Stimulated activated CD8-positive, alpha-beta memory T cell treated with anti-CD3 and anti-CD28 coated beads, Interleukin-4, amount 100 ng/mL, for 24 hours (primary cell): ENCODE results near the gene POLR2M.

Experiments used
- DNase-seq: peaks from one replicate; pipeline ENCODE4 v3.0.0-alpha.2; 2020; ENCODE audit warnings: low read depth

The POLR2M gene

GRCh38 chr15:57741089-57741488, 34.6 kb downstream of the POLR2M start:
- DNase-seq: no peak

- no peak for DNase-seq
Observed at GRCh38 chr15:57743424-57743823, 36.9 kb downstream of the POLR2M start.

GRCh38 chr15:57746786-57747185, 40.3 kb downstream of the POLR2M start:
- no peak for DNase-seq

- no peak for DNase-seq
Observed at GRCh38 chr15:57747206-57747896, 40.8 kb downstream of the POLR2M start.

GRCh38 chr15:57751177-57751800, 44.8 kb downstream of the POLR2M start:
- DNase-seq: no peak

- DNase-seq: no peak
Observed at GRCh38 chr15:57752436-57752835, 45.9 kb downstream of the POLR2M start.

GRCh38 chr15:57752840-57753239, 46.3 kb downstream of the POLR2M start:
- DNase-seq: no peak

- no peak for DNase-seq
Observed at GRCh38 chr15:57756466-57756865, 50.0 kb downstream of the POLR2M start.

- DNase-seq: no peak
Observed at GRCh38 chr15:57758560-57758959, 52.0 kb downstream of the POLR2M start.

GRCh38 chr15:57761562-57761961, 55.0 kb downstream of the POLR2M start:
- DNase-seq: no peak

GRCh38 chr15:57762302-57762701, 55.8 kb downstream of the POLR2M start:
- DNase-seq: no peak

GRCh38 chr15:57763176-57763964, 56.9 kb downstream of the POLR2M start:
- DNase-seq: no peak
